Upper lobe of right lung (tissue), 1 donor: ENCODE data around the gene D2HGDH. TPM values are rescaled to one million over a fixed set of nuclear protein-coding genes. Genes with fewer than 3 reads are reported as not detected.
"Not testable (repeated sequence)": the region's sequence is repeated elsewhere in the genome, so short reads cannot be mapped to it uniquely, and the experiment has no call there.

Source experiments
- ATAC-seq: fragments of 200-7000 bp; cut with Tn5 transposase; one replicate; pipeline ENCODE4 v1.9.1; 2020; ENCODE audit warnings: mild to moderate bottlenecking, moderate library complexity
- DNase-seq: peaks from one replicate; pipeline ENCODE4 v3.0.0-alpha.2; 2020
- H3K27ac ChIP-seq: fragments of 200-600 bp; one replicate; pipeline ENCODE4 v1.8.0; 2022
- H3K27me3 ChIP-seq: fragments of 200-600 bp; one replicate; pipeline ENCODE4 v1.8.0; 2022; ENCODE audit warnings: mild to moderate bottlenecking
- H3K36me3 ChIP-seq: fragments of 200-600 bp; one replicate; pipeline ENCODE4 v1.8.0; 2022
- H3K4me1 ChIP-seq: fragments of 200-600 bp; one replicate; pipeline ENCODE4 v1.8.0; 2022
- H3K4me3 ChIP-seq: fragments of 200-600 bp; one replicate; pipeline ENCODE4 v1.8.0; 2022; ENCODE audit warnings: mild to moderate bottlenecking
- H3K9me3 ChIP-seq: fragments of 200-600 bp; one replicate; pipeline ENCODE4 v1.8.0; 2022
- intact Hi-C: fragments of 100-400 bp; cut with DNase I; formaldehyde crosslinking; loops from one replicate; pipeline ENCODE4 v1.11.0; 2022
- total RNA-seq: library from RNA; stranded (reverse); fragmentation: NEBNext Ultra II Directional; extraction: Animal tissue kit (Norgen Biotek cat#: 25700); gene quantifications from one replicate; pipeline ENCODE4 v1.2.1, GENCODE V29; 2021
- TF ChIP-seq, protein P1 (sequence below): fragments of 200-600 bp; IDR thresholded peaks from one replicate; pipeline ENCODE4 v1.8.0; 2022; ENCODE audit warnings: antibody characterized with exemption
- donor health status: DM: no; HTN: yes; CAD: no; lungs with severe emphysema.

The D2HGDH gene
- total RNA-seq, 1 donor from 2014 or later: 28.8 TPM

DNA sequence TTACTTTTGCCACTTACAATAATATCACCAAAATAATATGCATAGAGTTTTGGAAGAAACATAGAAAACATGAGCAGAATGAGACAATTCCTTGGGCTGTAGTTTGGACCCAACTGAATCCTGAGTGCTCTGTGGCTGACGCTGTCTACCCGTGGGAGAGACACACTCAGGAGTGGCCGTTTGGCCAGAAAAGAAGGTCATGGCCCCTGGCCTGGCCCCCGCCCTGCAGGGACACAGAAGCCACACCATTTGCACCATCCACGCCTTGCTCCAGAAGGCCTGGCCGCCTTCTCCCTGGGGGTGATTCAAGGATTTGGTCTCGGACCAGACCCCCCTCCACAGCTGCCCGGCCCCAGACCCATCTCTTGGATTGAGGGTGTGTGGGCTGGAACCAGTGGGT is 6.4 kb upstream of the D2HGDH start:
- Histone ChIP-seq H3K4me1 (no peaks in the 10 kb centered on the region), H3K27me3 (no peaks in the 10 kb centered on the region), H3K9me3 (no peaks in the 10 kb centered on the region), H3K36me3 (peaks cover 7% of the 10 kb centered on the region), H3K4me3 (no peak overlapping the region), H3K27ac (no peak overlapping the region)
- intact Hi-C loops: no loop called here
- no peak for ATAC-seq
- DNase-seq: no peak
- TF ChIP-seq, protein P1, sequence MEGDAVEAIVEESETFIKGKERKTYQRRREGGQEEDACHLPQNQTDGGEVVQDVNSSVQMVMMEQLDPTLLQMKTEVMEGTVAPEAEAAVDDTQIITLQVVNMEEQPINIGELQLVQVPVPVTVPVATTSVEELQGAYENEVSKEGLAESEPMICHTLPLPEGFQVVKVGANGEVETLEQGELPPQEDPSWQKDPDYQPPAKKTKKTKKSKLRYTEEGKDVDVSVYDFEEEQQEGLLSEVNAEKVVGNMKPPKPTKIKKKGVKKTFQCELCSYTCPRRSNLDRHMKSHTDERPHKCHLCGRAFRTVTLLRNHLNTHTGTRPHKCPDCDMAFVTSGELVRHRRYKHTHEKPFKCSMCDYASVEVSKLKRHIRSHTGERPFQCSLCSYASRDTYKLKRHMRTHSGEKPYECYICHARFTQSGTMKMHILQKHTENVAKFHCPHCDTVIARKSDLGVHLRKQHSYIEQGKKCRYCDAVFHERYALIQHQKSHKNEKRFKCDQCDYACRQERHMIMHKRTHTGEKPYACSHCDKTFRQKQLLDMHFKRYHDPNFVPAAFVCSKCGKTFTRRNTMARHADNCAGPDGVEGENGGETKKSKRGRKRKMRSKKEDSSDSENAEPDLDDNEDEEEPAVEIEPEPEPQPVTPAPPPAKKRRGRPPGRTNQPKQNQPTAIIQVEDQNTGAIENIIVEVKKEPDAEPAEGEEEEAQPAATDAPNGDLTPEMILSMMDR: no peak

DNA sequence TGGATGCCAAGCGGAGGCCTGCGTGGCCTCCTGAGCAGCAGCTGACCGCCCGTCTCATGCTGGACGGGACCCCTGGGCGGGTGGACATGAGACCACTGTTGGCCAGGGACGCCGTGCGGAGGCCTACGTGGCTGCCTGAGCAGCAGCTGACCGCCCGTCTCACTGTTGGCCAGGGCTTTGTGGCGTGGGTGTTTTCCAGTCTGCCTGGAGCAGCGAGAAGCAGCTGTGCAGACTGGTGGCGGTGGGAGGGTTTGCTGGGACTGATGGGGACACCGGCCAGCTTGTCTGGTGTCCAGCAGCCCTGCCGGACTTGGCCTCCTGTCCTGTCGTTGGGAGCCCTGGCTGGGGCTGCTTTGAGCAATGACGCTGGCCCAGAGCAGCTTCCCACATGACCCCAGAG is 5.8 kb upstream of the D2HGDH start:
- peaks cover 2% of the 10 kb centered on the region for H3K4me1 ChIP-seq
- no peak overlapping the region for H3K27ac ChIP-seq
- H3K4me3 ChIP-seq: no peak overlapping the region
- intact Hi-C loops: no loop called here
- peaks cover 7% of the 10 kb centered on the region for H3K36me3 ChIP-seq
- H3K9me3 ChIP-seq: no peaks in the 10 kb centered on the region
- ATAC-seq (no peak), DNase-seq (no peak)
- TF ChIP-seq, protein P1: no peak
- H3K27me3 ChIP-seq: no peaks in the 10 kb centered on the region

DNA sequence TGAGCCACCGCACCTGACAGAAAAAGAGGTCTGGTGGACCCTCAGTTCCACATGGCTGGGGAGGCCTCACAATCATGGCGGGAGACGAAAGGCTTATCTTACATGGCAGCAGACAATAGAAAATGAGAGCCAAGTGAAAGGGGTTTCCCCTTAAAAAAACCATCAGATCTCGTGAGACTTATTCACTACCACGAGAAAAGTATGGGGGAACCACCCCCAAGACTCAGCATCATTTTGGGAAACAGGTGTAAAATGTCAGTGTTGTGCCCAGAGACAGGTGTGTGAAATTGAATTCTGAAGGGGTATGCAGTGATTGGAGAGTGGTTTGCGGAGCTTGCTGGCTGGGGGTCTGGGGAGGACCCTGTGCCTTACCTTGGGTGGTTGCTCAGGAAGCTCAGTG is 4.6 kb upstream of the D2HGDH start:
- Histone ChIP-seq H3K27ac (no peak overlapping the region), H3K36me3 (peaks cover 7% of the 10 kb centered on the region), H3K4me3 (no peak overlapping the region), H3K9me3 (no peaks in the 10 kb centered on the region), H3K27me3 (no peaks in the 10 kb centered on the region), H3K4me1 (peaks cover 8% of the 10 kb centered on the region)
- TF ChIP-seq, protein P1: no peak
- DNase-seq: no peak
- no peak for ATAC-seq
- intact Hi-C loops: no loop called here

DNA sequence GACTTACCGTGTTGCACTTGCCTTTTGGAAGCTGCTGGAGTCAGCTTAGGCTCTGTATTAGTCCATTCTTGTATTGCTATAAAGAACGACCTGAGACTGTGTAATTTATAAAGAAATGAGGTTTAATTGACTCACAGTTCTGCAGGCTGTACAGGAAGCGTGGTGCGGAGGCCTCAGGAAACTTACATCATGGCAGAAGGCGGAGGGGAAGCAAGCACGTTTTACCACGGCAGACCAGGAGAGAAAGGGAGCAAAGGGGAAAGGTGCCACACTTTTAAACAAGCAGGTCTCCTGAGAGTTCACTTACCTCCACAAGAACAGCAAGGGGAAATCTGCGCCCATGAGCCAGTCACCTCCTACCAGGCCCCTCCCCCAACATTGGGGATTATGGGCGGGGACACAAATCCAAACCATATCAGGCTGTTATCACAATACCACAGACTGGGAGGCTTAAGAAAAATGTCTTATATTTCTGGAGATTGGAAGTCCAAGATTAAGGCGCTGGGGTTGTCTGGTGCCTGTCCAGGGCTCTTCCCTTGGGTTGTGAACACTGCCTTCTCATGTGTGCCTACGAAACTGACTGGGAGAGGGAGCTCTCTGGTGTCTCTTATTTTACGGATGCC is 3.6 kb upstream of the D2HGDH start:
- Histone ChIP-seq H3K9me3 (no peaks in the 10 kb centered on the region), H3K27ac (no peak overlapping the region), H3K27me3 (no peaks in the 10 kb centered on the region), H3K36me3 (peaks cover 3% of the 10 kb centered on the region), H3K4me3 (no peak overlapping the region), H3K4me1 (peaks cover 13% of the 10 kb centered on the region)
- no peak for ATAC-seq
- TF ChIP-seq, protein P1: no peak
- no peak for DNase-seq
- intact Hi-C loops: no loop called here

DNA sequence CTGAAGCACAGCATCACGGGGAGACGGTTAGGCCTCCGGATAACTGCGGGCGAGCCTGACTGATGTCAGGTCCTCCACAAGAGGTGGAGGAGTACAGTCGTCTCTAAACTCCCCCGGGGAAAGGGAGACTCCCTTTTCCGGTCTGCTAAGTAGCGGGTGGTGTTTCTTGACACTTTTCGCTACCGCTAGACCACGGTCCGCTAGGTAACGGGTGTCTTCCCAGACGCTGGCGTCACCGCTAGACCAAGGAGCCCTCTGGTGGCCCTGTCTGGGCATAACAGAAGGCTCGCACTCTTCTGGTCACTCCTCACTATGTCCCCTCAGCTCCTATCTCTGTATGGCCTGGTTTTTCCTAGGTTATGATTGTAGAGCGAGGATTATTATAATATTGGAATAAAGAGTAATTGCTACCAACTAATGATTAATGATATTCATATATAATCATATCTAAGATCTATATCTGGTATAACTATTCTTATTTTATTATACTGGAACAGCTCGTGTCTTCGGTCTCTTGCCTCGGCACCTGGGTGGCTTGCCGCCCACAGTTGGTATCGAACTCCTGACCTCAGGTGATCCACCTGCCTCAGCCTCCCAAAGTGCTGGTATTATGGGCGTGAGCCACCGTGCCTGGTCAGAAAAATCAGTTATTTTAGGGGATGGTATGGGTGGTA is 1.8 kb upstream of the D2HGDH start:
- TF ChIP-seq, protein P1: peak; percentile 71
- H3K27me3 ChIP-seq, H3K9me3 ChIP-seq, ATAC-seq, H3K27ac ChIP-seq, H3K4me3 ChIP-seq, intact Hi-C loops, H3K36me3 ChIP-seq: not testable (repeated sequence)
- peaks cover 14% of the 10 kb centered on the region for H3K4me1 ChIP-seq
- peak; percentile 82 for DNase-seq
